ENCODE data around the gene NUDT1. TPM values are rescaled to one million over a fixed set of nuclear protein-coding genes. Genes with fewer than 3 reads are reported as not detected.

NUDT1 gene
- total and polyA plus RNA-seq, 7 experiments from 2014 or later, result 14.0 to 77.7 (median 22.7) TPM

- H3K27ac Mint-ChIP-seq, result peak overlapping the region in 2 of 9 donors; percentile 36 to 89
- H3K36me3 Mint-ChIP-seq, result peaks cover 0 to 5% (median 0%) of the 10 kb centered on the region in 5 donors
- no peaks in the 10 kb centered on the region for H3K27me3 ChIP-seq (ENCODE audit: control insufficient read depth in 2 of 2, insufficient read depth in 2 of 2, low read length in 2 of 2)
- DNase-seq (no peak), ATAC-seq (no peak)
- CTCF ChIA-PET, result no interaction called here
- H3K4me3 Mint-ChIP-seq, result peak overlapping the region in 9 of 10 donors; percentile 29 to 98 (median 58)
- H3K27ac ChIP-seq (ENCODE audit: low read depth, low read length), result no peak overlapping the region
- no peaks in the 10 kb centered on the region for H3K27me3 Mint-ChIP-seq
- peaks cover 6 to 36% (median 25%) of the 10 kb centered on the region in 7 donors for H3K4me1 Mint-ChIP-seq
- intact Hi-C loops (cut with micrococcal nuclease), result loop anchor here in 1 of 2 donors (10.0 kb wide), 1 partner anchor 299 kb away; no protein-coding TSS in a partner anchor
- no peak overlapping the region for H3K4me3 ChIP-seq (ENCODE audit: low read length)
- H3K9me3 Mint-ChIP-seq, result peaks cover 0 to 2% (median 0%) of the 10 kb centered on the region in 11 donors
- POLR2A ChIA-PET, result no interaction called here
- H3K36me3 ChIP-seq (ENCODE audit: control insufficient read depth in 2 of 3, insufficient read depth in 3 of 3, low read length in 3 of 3), result peaks cover 0 to 19% (median 0%) of the 10 kb centered on the region in 3 experiments
- peaks cover 3 to 5% of the 10 kb centered on the region in 2 donors for H3K4me1 ChIP-seq (ENCODE audit: control insufficient read depth in 2 of 2, insufficient read depth in 2 of 2, low read length in 2 of 2)
- no peaks in the 10 kb centered on the region for H3K9me3 ChIP-seq (ENCODE audit: control insufficient read depth in 2 of 3, low read length in 3 of 3)
These were observed 1.4 kb downstream of the NUDT1 start for GRCh38 chr7:2243458-2243857.

GRCh38 chr7:2244404-2244995, 2.5 kb downstream of the NUDT1 start:
- POLR2A ChIA-PET, result no interaction called here
- Mint-ChIP-seq H3K27me3 (no peaks in the 10 kb centered on the region), H3K36me3 (peaks cover 0 to 6% (median 0%) of the 10 kb centered on the region in 5 donors), H3K4me3 (peak overlapping the region in 1 of 10 donors; percentile 23), H3K27ac (no peak overlapping the region), H3K9me3 (peaks cover 0 to 2% (median 0%) of the 10 kb centered on the region in 11 donors), H3K4me1 (peaks cover 13 to 45% (median 34%) of the 10 kb centered on the region in 7 donors)
- Histone ChIP-seq H3K36me3 (ENCODE audit: control insufficient read depth in 2 of 3, insufficient read depth in 3 of 3, low read length in 3 of 3) (peaks cover 0 to 11% (median 0%) of the 10 kb centered on the region in 3 experiments), H3K27ac (ENCODE audit: low read depth, low read length) (no peak overlapping the region), H3K4me3 (ENCODE audit: low read length) (no peak overlapping the region), H3K27me3 (ENCODE audit: control insufficient read depth in 2 of 2, insufficient read depth in 2 of 2, low read length in 2 of 2) (no peaks in the 10 kb centered on the region), H3K9me3 (ENCODE audit: control insufficient read depth in 2 of 3, low read length in 3 of 3) (no peaks in the 10 kb centered on the region), H3K4me1 (ENCODE audit: control insufficient read depth in 2 of 2, insufficient read depth in 2 of 2, low read length in 2 of 2) (peaks cover 5 to 13% of the 10 kb centered on the region in 2 donors)
- ATAC-seq (no peak), DNase-seq (no peak)
- intact Hi-C loops (cut with micrococcal nuclease), result loop anchor here in 1 of 2 donors (10.0 kb wide), 1 partner anchor 300 kb away; no protein-coding TSS in a partner anchor
- CTCF ChIA-PET, result no interaction called here

- intact Hi-C loops (cut with micrococcal nuclease), result loop anchor here in 1 of 2 donors (10.0 kb wide), 1 partner anchor 301 kb away; no protein-coding TSS in a partner anchor
- H3K4me3 ChIP-seq (ENCODE audit: low read length), result no peak overlapping the region
- Mint-ChIP-seq H3K9me3 (peaks cover 0 to 2% (median 0%) of the 10 kb centered on the region in 11 donors), H3K4me1 (peaks cover 7 to 38% (median 27%) of the 10 kb centered on the region in 7 donors), H3K27ac (peak overlapping the region in 2 of 9 donors; percentile 38 to 51), H3K27me3 (no peaks in the 10 kb centered on the region), H3K4me3 (peak overlapping the region in 1 of 10 donors; percentile 16), H3K36me3 (peaks cover 0 to 8% (median 0%) of the 10 kb centered on the region in 5 donors)
- H3K9me3 ChIP-seq (ENCODE audit: control insufficient read depth in 2 of 3, low read length in 3 of 3), result no peaks in the 10 kb centered on the region
- POLR2A ChIA-PET, result no interaction called here
- ATAC-seq, result no peak
- H3K36me3 ChIP-seq (ENCODE audit: control insufficient read depth in 2 of 3, insufficient read depth in 3 of 3, low read length in 3 of 3), result peaks cover 0 to 10% (median 0%) of the 10 kb centered on the region in 3 experiments
- H3K4me1 ChIP-seq (ENCODE audit: control insufficient read depth in 2 of 2, insufficient read depth in 2 of 2, low read length in 2 of 2), result peaks cover 5 to 15% of the 10 kb centered on the region in 2 donors
- CTCF ChIA-PET, result no interaction called here
- H3K27me3 ChIP-seq (ENCODE audit: control insufficient read depth in 2 of 2, insufficient read depth in 2 of 2, low read length in 2 of 2), result no peaks in the 10 kb centered on the region
- H3K27ac ChIP-seq (ENCODE audit: low read depth, low read length), result no peak overlapping the region
- DNase-seq, result no peak
These were observed 4.1 kb downstream of the NUDT1 start for GRCh38 chr7:2245883-2246675.

GRCh38 chr7:2247141-2247995, 5.3 kb downstream of the NUDT1 start:
- peaks cover 7 to 38% (median 26%) of the 10 kb centered on the region in 7 donors for H3K4me1 Mint-ChIP-seq
- DNase-seq, result peak in 1 of 9 donors; percentile 45

GRCh38 chr7:2248984-2249694, 7.1 kb downstream of the NUDT1 start:
- H3K27me3 Mint-ChIP-seq, result no peaks in the 10 kb centered on the region
- H3K27ac ChIP-seq (ENCODE audit: low read depth, low read length), result no peak overlapping the region
- no peaks in the 10 kb centered on the region for H3K27me3 ChIP-seq (ENCODE audit: control insufficient read depth in 2 of 2, insufficient read depth in 2 of 2, low read length in 2 of 2)
- H3K4me3 ChIP-seq (ENCODE audit: low read length), result no peak overlapping the region
- peaks cover 0 to 10% (median 0%) of the 10 kb centered on the region in 5 donors for H3K36me3 Mint-ChIP-seq
- POLR2A ChIA-PET, result no interaction called here
- no peaks in the 10 kb centered on the region for H3K9me3 ChIP-seq (ENCODE audit: control insufficient read depth in 2 of 3, low read length in 3 of 3)
- H3K4me1 Mint-ChIP-seq, result peaks cover 7 to 31% (median 21%) of the 10 kb centered on the region in 7 donors
- CTCF ChIA-PET, result interaction anchor here (0.6 to 0.7 kb wide), 2 partner anchors 12 to 210 kb away, joined by 3 to 7 read pairs; no protein-coding TSS in a partner anchor
- peaks cover 0 to 6% (median 0%) of the 10 kb centered on the region in 3 experiments for H3K36me3 ChIP-seq (ENCODE audit: control insufficient read depth in 2 of 3, insufficient read depth in 3 of 3, low read length in 3 of 3)
- peak overlapping the region in 6 of 10 donors; percentile 38 to 75 (median 54) for H3K4me3 Mint-ChIP-seq
- H3K27ac Mint-ChIP-seq, result peak overlapping the region in 7 of 9 donors; percentile 38 to 81 (median 62)
- peaks cover 0 to 2% (median 0%) of the 10 kb centered on the region in 11 donors for H3K9me3 Mint-ChIP-seq
- intact Hi-C loops (cut with micrococcal nuclease), result loop anchor here in 1 of 2 donors (10.0 kb wide), 1 partner anchor 304 kb away; no protein-coding TSS in a partner anchor
- ATAC-seq (peak; percentile 63), DNase-seq (peak in 1 of 9 donors; percentile 47)
- peaks cover 2 to 15% of the 10 kb centered on the region in 2 donors for H3K4me1 ChIP-seq (ENCODE audit: control insufficient read depth in 2 of 2, insufficient read depth in 2 of 2, low read length in 2 of 2)

More at GRCh38 chr7:2247141-2247995, 5.3 kb downstream of the NUDT1 start:
- peak overlapping the region in 1 of 9 donors; percentile 76 for H3K27ac Mint-ChIP-seq
- Histone ChIP-seq H3K27me3 (ENCODE audit: control insufficient read depth in 2 of 2, insufficient read depth in 2 of 2, low read length in 2 of 2) (no peaks in the 10 kb centered on the region), H3K4me3 (ENCODE audit: low read length) (no peak overlapping the region), H3K36me3 (ENCODE audit: control insufficient read depth in 2 of 3, insufficient read depth in 3 of 3, low read length in 3 of 3) (peaks cover 0 to 4% (median 0%) of the 10 kb centered on the region in 3 experiments), H3K4me1 (ENCODE audit: control insufficient read depth in 2 of 2, insufficient read depth in 2 of 2, low read length in 2 of 2) (peaks cover 4 to 15% of the 10 kb centered on the region in 2 donors), H3K27ac (ENCODE audit: low read depth, low read length) (no peak overlapping the region), H3K9me3 (ENCODE audit: control insufficient read depth in 2 of 3, low read length in 3 of 3) (no peaks in the 10 kb centered on the region)
- POLR2A ChIA-PET, result no interaction called here
- H3K9me3 Mint-ChIP-seq, result peaks cover 0 to 2% (median 0%) of the 10 kb centered on the region in 11 donors
- peak; percentile 32 for ATAC-seq
- CTCF ChIA-PET, result no interaction called here
- intact Hi-C loops (cut with micrococcal nuclease), result loop anchor here in 1 of 2 donors (10.0 kb wide), 1 partner anchor 303 kb away; no protein-coding TSS in a partner anchor
- no peaks in the 10 kb centered on the region for H3K27me3 Mint-ChIP-seq
- H3K36me3 Mint-ChIP-seq, result peaks cover 0 to 10% (median 0%) of the 10 kb centered on the region in 5 donors
- H3K4me3 Mint-ChIP-seq, result no peak overlapping the region
